Measurements from ENCODE around the gene CBY2.

Gene CBY2

DNA sequence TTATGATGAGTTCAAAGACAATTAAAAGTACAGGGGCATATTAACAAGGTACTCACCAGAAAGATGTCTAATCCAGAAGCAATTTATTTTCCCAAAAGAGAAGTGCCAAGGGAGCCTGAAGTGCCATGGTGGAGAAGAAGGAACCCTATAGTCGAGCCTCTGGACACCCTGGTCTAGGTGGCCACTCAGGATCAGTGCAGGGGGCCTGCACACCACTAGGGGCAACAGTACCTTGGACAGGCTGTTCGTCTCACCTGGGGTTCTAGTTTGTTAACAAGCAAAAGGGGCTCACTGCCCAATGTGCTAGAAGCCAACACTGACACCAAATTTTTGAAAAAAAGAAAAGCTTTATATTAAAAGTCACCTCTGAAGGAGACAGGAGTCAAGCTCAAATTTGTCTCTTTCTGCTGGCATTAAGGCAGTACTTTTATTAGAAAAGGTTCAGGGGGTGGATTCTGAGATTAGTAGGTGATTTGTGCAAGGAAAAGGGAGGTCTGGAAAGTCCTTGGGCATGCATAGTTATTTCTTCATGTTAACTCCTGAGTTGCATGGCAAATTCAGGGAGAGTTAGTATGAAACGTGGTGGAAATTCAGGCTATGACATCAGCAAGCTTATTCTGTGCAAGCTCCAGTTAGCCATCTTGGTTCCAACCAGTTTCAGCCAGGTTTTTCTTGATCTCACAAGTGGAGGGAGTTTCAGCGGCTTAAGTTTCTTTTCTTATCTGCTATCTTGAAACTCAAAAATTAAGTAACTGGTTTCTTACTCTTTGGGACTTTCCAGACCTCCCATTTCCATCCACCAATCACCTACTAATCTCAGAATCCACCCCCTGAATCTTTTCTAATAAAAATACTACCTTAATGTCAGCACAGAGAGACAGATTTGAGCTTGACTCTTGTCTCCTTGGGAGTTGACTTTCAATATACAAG is 884 bp upstream of the CBY2 start:
- DNase-seq (ENCODE audit: low read depth in 2 of 2), result no peak

GRCh38 chr13:45702869-45703391 is 810 bp downstream of the CBY2 start:
- DNase-seq (ENCODE audit: low read depth in 2 of 2), result no peak

GRCh38 chr13:45704211-45704739 is 2.2 kb downstream of the CBY2 start:
- no peak for DNase-seq (ENCODE audit: low read depth in 2 of 2)

DNA sequence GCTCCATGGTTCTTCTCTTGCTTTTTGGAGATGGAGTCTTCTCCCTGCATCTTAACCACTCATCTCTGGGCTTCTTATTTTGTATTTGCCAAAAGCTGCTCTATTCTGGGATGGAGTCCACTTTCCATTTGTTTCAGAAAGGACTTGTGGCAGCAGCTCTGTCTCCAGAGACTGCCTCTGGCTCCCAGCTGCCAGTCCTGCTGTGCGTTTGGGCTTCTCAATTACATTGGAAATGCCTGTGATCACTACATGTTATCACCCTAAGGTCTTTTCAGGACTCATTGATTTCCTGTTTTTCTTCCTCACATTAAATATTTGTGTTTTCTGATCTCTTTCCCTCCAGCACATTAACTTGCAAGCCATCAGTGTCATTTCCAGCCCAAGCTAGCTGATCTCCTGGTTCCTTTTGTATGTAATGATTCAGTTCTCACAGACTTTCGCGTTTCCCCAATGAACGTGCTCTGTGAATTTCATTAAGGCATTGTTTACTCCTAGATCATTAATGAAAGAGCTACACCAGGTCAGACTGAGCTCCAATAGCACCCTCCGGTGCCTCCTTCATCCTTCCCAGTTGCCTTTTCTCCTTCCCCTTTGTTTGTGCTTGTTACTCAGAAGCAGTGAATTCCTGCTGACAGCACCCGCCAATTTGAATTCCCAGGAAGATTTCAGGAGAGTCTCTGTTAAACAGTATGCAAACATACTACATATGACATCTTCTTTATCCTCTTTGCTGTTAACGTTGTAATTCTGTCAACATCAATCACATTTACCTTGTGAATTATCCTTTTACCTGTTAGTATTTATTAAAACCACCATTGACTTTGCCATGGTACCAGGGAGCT is 3.0 kb downstream of the CBY2 start:
- DNase-seq (ENCODE audit: low read depth in 2 of 2), result no peak

GRCh38 chr13:45705918-45706317 is 3.8 kb downstream of the CBY2 start:
- DNase-seq (ENCODE audit: low read depth in 2 of 2), result no peak

DNA sequence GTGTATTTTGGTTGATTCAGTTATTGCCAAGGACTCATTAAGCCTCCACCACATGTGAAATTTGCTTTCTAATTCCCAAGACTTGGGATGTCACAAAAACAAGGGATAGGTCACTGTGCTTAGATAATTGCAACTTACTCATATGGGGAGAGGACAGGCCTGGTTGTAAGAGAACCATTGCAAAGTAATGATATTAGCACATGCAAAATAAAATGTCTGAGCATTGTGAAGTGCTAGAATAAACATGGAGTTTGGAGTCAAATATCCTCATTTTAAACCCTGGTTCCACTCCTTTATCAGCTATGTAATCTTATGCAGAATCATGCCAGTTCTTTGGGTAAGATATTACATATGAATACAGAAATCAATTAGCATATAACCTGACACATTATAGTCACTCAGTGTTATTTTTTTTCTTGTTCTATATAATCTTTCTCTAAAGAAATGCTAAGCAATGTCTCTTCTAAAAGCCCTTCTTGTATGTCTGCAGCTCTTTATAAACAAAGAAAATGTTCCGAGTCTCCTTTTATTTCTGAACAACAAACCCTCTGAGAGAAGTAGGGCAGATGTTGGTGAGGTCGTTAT is 5.5 kb downstream of the CBY2 start:
- no peak for DNase-seq (ENCODE audit: low read depth in 2 of 2)

GRCh38 chr13:45711951-45712350 is 9.8 kb downstream of the CBY2 start:
- DNase-seq (ENCODE audit: low read depth in 2 of 2), result no peak

GRCh38 chr13:45713106-45713690 is 11.1 kb downstream of the CBY2 start:
- no peak for DNase-seq (ENCODE audit: low read depth in 2 of 2)

- no peak for DNase-seq (ENCODE audit: low read depth in 2 of 2)
Observed at GRCh38 chr13:45713721-45714120, 11.6 kb downstream of the CBY2 start.

DNA sequence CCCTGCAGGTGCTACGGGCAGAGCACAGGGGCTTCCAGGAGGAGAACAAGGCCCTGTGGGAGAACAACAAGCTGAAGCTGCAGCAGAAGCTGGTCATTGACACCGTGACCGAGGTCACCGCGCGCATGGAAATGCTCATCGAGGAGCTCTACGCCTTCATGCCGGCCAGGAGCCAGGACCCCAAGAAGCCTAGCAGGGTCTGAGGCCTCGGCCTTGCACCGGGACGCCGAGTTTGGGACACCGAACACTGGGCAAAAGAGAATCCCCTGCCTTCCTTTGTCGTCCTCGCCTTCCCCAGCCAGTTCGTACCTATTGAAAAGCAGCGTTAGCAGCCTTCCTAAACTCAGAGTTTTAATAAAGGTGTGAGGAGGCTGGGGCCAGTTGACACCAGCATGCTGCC is 12.1 kb downstream of the CBY2 start:
- DNase-seq (ENCODE audit: low read depth in 2 of 2), result no peak

- no peak for DNase-seq (ENCODE audit: low read depth in 2 of 2)
Observed at GRCh38 chr13:45715351-45715750, 13.2 kb downstream of the CBY2 start.

- DNase-seq (ENCODE audit: low read depth in 2 of 2), result no peak
Observed at GRCh38 chr13:45717349-45717748, 15.2 kb downstream of the CBY2 start.

DNA sequence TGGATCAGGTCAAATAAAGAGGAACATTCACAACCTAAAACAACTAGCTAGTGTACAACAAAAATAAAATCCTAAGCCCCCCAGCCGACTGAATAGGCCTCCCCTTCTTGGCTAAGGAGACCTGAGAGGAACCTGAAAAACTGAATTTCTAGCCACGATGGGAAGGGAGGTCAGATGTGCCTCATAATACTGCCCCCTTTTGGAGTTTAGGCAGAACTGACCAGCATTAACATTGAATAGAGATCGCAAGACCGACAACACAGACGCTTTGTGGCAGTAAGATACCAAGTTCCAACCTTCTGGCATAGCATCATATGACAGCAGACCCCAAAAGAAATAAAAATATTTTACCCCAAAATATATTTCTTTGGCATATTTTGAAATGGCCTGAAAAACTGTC is 15.9 kb downstream of the CBY2 start:
- no peak for DNase-seq (ENCODE audit: low read depth in 2 of 2)

DNA sequence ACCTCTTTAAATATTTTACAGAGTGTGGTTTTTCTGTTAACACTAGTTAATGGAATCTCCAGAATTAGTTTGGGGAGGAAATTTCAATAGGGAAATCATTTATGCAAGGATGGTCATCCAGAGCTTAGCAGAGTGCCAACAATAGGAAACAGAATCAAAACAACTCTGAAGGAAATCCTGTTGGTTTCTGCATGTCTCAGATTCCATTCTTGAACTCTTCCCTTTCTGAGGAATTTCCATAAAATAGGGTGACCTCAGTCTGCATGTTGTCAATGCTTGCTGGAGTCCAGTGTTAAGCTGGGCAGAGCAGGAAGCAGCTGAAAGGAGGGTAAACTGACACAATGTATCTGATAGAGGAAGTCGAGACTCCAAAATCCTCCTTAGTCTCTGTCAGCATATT is 16.9 kb downstream of the CBY2 start:
- no peak for DNase-seq (ENCODE audit: low read depth in 2 of 2)

GRCh38 chr13:45721203-45721731 is 19.1 kb downstream of the CBY2 start:
- no peak for DNase-seq (ENCODE audit: low read depth in 2 of 2)

- no peak for DNase-seq (ENCODE audit: low read depth in 2 of 2)
Observed at GRCh38 chr13:45723798-45724197, 21.7 kb downstream of the CBY2 start.

DNA sequence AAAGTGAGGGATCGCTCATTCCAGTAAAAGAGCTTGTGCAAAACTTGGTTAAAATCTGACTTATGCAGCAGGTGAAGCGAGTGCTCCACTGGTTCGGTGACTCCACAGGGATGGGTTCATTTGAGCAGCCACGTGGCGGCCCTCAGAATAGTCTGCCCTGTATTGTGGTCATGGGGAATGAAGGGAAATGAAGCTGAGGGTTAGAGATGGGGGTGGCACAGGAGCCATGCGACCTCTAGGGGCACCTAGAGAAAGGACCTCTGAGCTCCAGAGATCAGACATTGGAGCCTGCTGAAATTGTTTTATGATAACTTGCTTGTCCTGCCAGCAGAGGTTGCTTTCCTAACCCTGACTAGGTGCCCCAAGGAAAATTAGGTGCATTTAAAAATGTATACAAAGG is 26.6 kb downstream of the CBY2 start:
- no peak for DNase-seq (ENCODE audit: low read depth in 2 of 2)

GRCh38 chr13:45731455-45731854 is 29.3 kb downstream of the CBY2 start:
- DNase-seq (ENCODE audit: low read depth in 2 of 2), result no peak

DNA sequence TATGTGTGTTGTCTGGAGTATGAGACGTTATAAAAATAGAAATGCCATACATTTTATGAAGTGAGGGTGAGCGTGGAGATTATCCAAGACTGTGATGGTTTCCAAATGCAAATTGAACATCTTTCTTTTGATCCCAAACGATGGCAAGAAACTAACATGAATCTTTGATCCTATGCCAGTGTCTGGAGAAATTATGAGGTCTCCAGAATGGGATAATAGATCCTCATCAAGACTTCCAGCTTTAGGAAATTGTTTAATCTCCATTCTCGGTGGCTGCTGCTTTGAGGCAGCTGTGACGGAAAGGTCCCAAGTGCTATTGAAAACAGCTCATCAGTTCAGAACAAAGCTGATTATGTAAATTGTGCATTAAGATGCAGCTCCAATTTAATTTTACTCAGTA is 30.8 kb downstream of the CBY2 start:
- DNase-seq (ENCODE audit: low read depth in 2 of 2), result no peak

DNA sequence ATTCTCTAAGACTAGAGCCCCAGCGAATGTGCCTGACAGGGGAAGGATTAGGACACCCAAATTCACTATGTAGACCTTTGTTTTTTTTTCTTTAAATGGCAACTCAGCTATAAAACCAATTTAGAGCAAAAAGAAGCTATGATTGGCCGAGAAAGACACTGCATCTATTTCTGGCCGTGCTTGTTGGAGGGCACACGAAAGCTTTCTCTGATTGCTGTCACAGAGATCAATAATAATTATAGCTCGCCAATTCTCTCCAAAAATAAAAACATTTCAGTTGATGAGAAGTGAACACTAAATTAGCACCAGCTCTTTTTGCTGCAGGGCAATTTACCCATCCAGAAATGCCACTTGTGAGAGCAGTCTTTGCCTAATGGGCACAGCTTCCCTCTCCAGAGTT is 31.2 kb downstream of the CBY2 start:
- DNase-seq (ENCODE audit: low read depth in 2 of 2), result no peak

DNA sequence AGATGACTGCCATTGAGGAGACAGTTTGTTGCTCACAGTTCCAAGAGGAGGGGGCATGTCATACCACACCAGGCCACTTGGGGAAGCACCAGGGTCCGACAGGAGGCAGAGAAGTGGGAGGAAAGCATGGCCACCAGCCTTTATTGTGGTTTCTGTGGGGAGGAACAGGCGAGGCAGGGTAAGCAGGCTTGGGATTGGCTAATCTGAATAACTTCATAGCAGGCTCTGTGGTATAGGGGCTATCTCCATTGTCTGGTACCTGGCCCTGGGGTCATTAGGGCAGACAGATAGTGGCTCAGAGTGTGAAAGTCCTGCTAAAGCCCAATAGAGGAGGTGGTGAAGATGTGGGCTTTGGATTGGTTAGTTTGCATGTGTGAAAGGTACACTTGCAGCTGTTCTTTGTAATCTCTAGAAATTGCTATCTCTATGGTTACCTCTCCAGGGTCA is 35.5 kb downstream of the CBY2 start:
- DNase-seq (ENCODE audit: low read depth in 2 of 2), result peak in 1 of 2 donors; percentile 8
